ENCODE data around the gene ATP13A3.

DNA sequence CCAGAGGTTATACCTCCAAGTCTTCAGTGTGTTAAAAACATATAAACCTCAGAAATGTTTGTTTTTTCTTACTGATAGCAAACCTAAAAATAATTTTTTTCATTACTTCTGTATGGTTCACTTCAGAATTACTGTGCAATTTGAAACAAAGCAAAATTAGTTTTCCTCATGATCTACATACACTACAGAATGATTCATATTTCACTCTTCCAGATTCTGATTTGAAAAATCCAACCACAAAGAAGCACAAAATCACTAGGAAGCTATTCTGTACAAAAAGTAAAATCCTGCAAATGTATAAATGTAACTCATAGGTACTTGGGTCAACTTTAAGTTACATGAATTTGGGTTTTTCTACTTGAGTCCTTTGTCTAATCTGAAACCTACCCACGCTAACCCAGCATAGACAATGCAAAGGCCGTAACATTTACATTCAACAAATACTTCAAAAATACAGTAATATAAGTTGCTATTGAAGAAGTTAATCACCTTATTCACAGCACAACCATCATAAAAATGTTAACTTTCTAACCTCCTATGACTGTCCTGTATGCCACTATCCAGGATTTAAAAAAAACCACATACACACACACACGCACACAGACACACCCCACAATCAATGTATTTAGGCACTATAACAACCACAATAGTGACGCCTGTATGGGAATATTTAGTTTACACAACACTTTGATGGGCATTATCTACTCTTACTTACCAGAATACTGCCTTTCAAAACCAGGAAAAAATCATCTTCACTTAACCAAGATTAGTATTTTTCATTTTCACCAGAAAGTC lies 11.5 kb downstream of the ATP13A3 start:
- TF ChIP-seq CTCF (IDR thresholded peaks at IDR 0.05; ENCODE audit: insufficient read depth, low read depth, low read length) (no peak), EZH2 (IDR thresholded peaks at IDR 0.05; ENCODE audit: insufficient read depth, low read length) (no peak)
